ENCODE results near the gene ADH1A.
"Not testable (repeated sequence)": the region's sequence is repeated elsewhere in the genome, so short reads cannot be mapped to it uniquely, and the experiment has no call there.

Gene ADH1A

DNA sequence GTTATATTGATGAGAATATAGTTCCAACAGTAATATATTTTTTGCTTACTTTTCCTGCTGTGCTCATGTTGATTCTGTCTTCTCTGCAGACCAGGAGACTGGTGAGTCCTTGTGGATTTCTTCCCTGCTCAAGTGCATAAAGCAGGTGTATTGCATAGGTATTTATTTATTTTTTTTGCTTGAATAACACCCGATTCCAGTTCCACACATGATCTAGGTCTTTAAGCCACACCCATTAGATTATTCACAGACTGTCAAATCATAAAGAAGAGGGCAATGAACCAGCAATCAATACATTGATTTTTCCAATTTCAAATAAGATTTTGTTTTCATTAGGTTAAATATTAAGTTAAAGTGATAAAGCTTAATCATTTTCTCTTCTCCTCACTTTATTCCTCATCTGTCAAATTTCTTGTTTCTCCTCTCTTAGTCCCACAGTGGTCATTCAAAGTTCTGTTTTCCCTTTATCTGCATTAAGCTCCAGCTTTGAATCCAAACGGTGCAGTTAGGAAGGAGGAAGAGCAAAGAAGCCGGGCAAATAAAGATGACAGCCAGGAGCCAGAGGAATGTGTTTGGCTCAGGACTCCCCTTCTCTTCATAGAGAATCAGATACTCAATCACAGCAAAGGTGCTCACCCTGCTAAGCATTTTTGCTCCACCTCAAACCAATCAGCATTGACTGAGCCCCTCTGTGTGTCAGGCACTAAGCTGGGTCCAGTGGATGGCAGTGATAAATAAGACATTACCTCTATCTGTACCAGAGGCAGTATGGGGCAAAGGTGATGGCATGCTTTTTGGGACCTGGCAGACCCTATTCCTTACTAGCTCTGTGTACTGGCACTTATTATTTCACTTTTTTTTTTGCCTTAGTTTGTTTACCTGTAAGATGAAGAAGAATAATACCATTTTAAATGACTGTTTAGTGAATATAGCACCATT is at the start of gene ADH1A:
ADH1A (minus strand) TSS at position 138 of the 939 bp plus-strand sequence; CDS start at position 67, 71 bp downstream.
- DNase-seq (ENCODE audit: low read depth) = no peak

- DNase-seq (ENCODE audit: low read depth) = no peak
Observed at GRCh38 chr4:99339172-99339571, 48.4 kb upstream of the ADH1A start.

DNA sequence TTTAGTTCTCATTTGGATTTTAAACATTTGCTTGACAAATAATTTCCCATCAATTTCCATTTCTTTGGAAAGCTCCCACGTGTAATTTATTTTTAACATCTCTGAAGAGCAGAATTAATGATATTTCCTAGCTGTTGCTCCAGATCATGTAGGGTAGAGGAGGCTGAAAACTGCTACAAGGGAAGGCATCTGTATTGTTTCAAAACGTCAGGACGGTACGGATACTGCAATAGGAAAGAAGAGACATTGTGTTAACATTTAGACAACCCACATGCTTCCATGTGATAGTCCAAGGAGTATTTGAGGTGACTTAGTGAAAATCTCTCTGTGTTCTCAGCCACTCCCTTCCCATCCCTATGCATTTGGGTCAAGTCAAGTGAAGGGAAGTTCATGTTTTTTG is 45.8 kb upstream of the ADH1A start:
- no peak for DNase-seq (ENCODE audit: low read depth)

- DNase-seq (ENCODE audit: low read depth) = no peak
Observed at GRCh38 chr4:99334880-99335279, 44.1 kb upstream of the ADH1A start.

- no peak for DNase-seq (ENCODE audit: low read depth)
Observed at GRCh38 chr4:99330648-99331047, 39.9 kb upstream of the ADH1A start.

- DNase-seq (ENCODE audit: low read depth) = no peak
Observed at GRCh38 chr4:99329876-99330275, 39.1 kb upstream of the ADH1A start.

DNA sequence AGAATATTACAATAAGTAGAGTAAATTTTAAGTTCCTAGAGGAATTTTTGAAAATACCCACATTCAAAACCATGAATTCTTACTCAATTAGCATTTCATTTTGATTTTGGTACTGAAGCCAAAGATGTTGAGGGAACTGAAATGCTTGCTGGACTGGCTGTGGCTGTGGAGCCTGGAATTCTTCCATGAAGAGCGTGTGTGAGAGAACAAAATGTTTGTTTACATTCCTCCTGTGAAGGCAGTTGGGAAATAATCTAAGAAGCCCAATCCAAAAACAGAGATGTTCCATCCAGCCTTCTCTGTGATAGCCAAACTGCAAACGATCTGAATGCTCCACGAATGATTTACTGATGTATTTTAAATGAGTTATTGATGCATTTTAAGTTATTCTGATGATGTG is 34.2 kb upstream of the ADH1A start:
- no peak for DNase-seq (ENCODE audit: low read depth)

GRCh38 chr4:99324361-99324760 is 33.6 kb upstream of the ADH1A start:
- no peak for DNase-seq (ENCODE audit: low read depth)

DNA sequence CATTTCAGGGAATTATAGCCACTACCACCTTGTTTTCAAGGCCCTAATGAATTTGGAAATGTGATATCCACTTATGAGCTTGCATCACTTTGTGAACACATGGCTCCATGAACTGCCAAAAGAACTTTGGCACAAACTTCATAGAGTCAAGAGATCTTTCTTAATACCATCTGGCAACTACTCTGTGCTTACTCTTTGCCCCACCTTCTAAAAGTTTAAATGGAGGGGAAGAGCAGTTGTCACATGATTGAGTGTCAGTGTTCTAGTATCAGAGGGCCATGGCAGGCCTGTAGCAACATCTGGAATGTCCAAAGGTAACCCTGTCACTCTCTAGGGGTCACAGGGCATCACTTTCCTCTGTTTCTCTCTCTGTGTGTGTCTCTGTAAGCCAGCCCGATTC is 33.0 kb upstream of the ADH1A start:
- no peak for DNase-seq (ENCODE audit: low read depth)

DNA sequence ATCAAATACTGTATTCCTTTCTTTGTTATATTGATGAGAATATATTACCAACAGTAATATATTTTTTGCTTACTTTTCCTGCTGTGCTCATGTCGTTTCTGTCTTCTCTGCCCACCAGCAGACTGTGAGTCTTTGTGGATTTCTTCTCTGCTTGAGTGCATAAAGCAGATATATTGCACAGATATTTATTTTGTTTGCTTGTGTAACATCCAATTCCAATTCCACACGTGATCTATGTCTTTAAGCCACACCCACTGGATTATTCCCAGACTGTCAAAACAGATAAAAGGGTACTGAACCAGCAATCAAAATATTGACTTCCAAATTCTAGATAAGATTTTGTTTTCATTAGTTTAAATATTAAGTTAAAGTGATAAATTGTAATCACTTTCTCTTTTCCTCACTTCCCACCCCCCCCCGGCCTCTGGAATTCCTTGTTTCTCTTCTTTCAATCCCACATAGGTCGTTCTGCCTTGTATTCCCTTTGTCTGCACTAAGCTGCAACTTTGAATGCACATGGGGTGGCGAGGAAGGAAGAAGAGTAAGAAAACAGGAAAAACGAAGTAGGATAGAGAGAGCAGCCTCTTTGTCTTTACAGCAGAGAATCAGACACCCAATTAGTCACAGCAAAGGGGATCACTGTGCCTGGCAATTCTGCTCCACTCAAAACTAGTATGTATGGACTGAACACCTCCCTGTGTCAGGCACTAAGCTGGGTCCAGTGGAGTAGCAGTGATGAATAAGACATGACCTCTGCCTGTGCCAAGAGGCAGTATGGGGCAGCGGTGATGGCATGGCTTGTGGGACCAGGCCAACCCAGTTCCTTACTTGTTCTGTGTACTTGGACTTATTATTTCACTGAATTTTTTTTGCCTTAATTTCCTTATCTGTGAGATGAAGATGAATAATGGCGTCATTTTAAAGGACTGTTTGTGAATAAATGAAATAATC is 30.7 kb upstream of the ADH1A start, which contains the start of gene ADH1B:
ADH1B (minus strand) TSS at position 161 of the 951 bp plus-strand sequence; CDS start at position 91, 70 bp downstream.
- DNase-seq (ENCODE audit: low read depth) = no peak

DNA sequence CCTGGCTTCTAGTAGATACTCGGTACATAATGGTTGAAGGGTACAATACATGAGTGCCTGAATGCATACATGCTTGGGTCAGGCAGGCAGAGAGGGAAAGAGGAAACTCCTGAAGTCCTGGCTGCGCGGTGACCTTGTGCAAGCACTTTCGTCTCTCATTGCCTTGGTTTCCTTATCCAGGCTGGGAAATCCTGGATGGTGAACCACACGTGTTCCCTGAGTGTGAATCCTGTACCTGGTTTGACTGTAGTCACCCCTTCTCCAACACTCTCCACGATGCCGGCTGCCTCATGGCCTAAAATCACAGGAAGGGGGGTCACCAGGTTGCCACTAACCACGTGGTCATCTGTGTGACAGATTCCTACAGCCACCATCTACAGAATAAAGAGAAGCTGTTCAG is 27.0 kb upstream of the ADH1A start:
- not testable (repeated sequence) for DNase-seq (ENCODE audit: low read depth)

DNA sequence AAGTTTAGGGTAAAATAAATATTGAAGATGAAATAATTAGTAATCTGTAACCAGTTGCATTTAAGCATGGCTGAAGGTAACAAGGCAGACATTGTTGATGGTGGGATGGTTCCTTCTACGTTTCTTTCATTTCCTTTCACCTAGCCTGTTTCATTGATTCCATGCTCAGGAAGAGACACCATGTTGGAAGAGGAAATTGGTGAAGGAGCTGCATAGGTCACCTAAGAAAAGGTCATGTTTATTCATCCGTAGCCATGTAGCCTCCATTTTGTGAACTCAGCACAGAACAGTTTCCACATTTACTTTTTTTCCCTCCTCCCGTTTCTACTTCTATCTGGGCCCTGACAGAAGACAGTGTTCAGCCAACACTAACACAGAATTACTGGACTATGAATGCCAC is 26.6 kb upstream of the ADH1A start:
- DNase-seq (ENCODE audit: low read depth) = no peak

- DNase-seq (ENCODE audit: low read depth) = no peak
Observed at GRCh38 chr4:99315839-99316238, 25.1 kb upstream of the ADH1A start.

- no peak for DNase-seq (ENCODE audit: low read depth)
Observed at GRCh38 chr4:99314211-99314610, 23.4 kb upstream of the ADH1A start.

GRCh38 chr4:99310389-99310788 is 19.6 kb upstream of the ADH1A start:
- no peak for DNase-seq (ENCODE audit: low read depth)

GRCh38 chr4:99305638-99306400 is 15.0 kb upstream of the ADH1A start:
- no peak for DNase-seq (ENCODE audit: low read depth)

DNA sequence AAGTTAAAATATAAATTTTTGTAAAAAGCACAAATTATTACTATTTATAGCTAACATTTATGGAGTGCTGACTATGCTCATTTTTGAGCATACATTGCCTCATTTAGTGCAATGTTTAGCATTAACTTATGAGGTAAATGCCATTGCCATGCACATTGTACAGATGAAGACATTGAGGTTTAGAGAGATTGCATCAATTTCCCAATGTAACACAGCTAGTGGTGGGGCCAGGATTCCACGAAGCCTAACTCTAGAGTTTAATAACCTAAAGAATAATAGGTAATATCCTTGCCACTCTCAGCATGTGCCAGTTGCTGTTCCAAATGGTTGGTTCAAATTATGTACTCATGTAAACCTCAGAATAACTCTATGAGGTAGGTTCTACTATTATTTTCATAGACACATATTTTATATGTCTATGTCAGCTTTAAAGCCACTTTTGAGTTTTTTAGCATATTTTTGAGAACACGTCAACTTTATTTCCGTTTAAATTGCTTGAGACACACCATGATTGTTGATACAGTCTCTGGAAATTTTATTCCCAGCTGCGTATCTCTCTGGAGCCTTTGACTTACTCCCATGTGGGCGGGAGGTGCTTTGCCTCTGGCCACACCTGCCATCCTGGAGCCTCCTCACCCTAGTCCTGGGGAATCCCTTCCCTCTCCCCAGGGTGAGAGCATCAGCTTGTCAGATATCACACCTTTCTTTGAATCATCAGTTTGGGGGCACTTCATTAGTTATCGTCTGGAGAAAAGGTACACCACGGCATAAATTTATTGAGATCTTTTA is 10.8 kb upstream of the ADH1A start:
- no peak for DNase-seq (ENCODE audit: low read depth)

DNA sequence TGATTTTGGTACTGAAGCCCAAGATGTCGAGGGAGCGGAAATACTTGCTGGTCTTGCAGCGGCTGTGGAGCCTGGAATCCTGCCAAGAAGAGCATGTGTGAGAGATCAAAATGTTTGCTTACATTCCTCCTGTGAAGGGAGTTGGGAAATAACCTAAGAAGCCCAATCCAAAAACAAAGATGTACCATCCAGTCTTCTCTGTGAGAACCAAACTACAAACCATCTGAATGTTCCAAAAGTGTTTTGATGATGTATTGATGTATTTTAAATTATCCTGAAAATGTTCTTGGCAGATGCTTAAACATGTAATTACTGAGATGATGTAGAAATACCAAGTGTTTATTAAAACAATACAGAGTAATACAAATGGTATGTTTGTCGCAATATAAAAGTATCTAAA is 10.1 kb upstream of the ADH1A start:
- no peak for DNase-seq (ENCODE audit: low read depth)

- no peak for DNase-seq (ENCODE audit: low read depth)
Observed at GRCh38 chr4:99293357-99293756, 2.6 kb upstream of the ADH1A start.

- DNase-seq (ENCODE audit: low read depth) = no peak
Observed at GRCh38 chr4:99285387-99285786, 5.4 kb downstream of the ADH1A start.

DNA sequence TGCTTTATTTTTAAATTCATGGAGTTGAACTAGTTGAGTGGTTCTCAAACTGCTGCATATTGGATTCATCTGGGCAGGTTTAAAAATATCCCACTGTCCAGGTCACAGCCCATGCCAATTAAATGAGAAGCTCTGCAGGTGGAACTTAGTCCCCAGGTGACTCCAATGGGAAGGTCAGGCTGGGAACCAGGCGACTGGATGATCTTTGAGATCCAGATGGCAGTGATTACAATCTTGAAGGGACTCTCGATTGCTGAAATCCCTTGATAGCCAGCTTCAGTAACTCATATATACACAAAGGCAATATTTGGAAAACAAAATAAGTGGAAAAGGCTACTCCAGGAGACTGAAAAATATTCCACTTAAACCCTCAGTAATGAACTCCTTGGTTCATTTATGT is 8.1 kb downstream of the ADH1A start:
- no peak for DNase-seq (ENCODE audit: low read depth)

All from activated T-cell treated with anti-CD3 and anti-CD28 coated beads for 1 hour (primary cell).